Measurements from ENCODE around the gene PGGHG. TPM values are rescaled to one million over a fixed set of nuclear protein-coding genes. Genes with fewer than 3 reads are reported as not detected.

The PGGHG gene
- total RNA-seq, 2 experiments from 2014 or later = 670 to 671 TPM

- ATAC-seq (ENCODE audit: poor library complexity) (no peak), DNase-seq (no peak)
- ChIA-PET POLR2A (interaction anchor here (0.9 to 1.3 kb wide), 4 partner anchors 9 to 133 kb away, joined by 3 to 4 read pairs (median 3); partner anchors contain the start of genes BET1L and RIC8A), CTCF (interaction anchor here (1.2 kb wide), 1 partner anchor 16 kb away, joined by 4 read pairs; no protein-coding TSS in a partner anchor)
- Mint-ChIP-seq H3K4me3 (no peak overlapping the region), H3K4me1 (ENCODE audit: low read depth) (peaks cover 29% of the 10 kb centered on the region), H3K27ac (no peak overlapping the region), H3K9me3 (no peaks in the 10 kb centered on the region), H3K36me3 (ENCODE audit: low read depth) (no peaks in the 10 kb centered on the region), H3K27me3 (no peaks in the 10 kb centered on the region)
- Histone ChIP-seq H3K9me3 (ENCODE audit: control insufficient read depth in 1 of 2, insufficient read depth in 1 of 2, low read length in 2 of 2) (peaks cover 0 to 10% of the 10 kb centered on the region in 2 experiments), H3K36me3 (ENCODE audit: insufficient read depth, low read length) (no peaks in the 10 kb centered on the region), H3K4me3 (ENCODE audit: low read length) (no peak overlapping the region), H3K27ac (ENCODE audit: low read depth in 1 of 2, low read length in 2 of 2) (no peak overlapping the region), H3K4me1 (ENCODE audit: insufficient read depth, low read length) (peaks cover 21% of the 10 kb centered on the region), H3K27me3 (ENCODE audit: control insufficient read depth in 1 of 2, insufficient read depth in 2 of 2, low read length in 2 of 2) (no peaks in the 10 kb centered on the region)
- no peak for TF ChIP-seq CTCF (IDR thresholded peaks at IDR 0.05)
- intact Hi-C loops (cut with DNase I, micrococcal nuclease) = no loop called here
Observed at GRCh38 chr11:339963-340362, 51.0 kb downstream of the PGGHG start.

- no peak for TF ChIP-seq CTCF (IDR thresholded peaks at IDR 0.05)
- Mint-ChIP-seq H3K36me3 (ENCODE audit: low read depth) (no peaks in the 10 kb centered on the region), H3K27ac (no peak overlapping the region), H3K4me3 (no peak overlapping the region), H3K4me1 (ENCODE audit: low read depth) (peaks cover 23% of the 10 kb centered on the region), H3K27me3 (no peaks in the 10 kb centered on the region), H3K9me3 (no peaks in the 10 kb centered on the region)
- Histone ChIP-seq H3K27ac (ENCODE audit: low read depth in 1 of 2, low read length in 2 of 2) (no peak overlapping the region), H3K9me3 (ENCODE audit: control insufficient read depth in 1 of 2, insufficient read depth in 1 of 2, low read length in 2 of 2) (peaks cover 0 to 10% of the 10 kb centered on the region in 2 experiments), H3K36me3 (ENCODE audit: insufficient read depth, low read length) (no peaks in the 10 kb centered on the region), H3K4me3 (ENCODE audit: low read length) (no peak overlapping the region), H3K4me1 (ENCODE audit: insufficient read depth, low read length) (peaks cover 19% of the 10 kb centered on the region), H3K27me3 (ENCODE audit: control insufficient read depth in 1 of 2, insufficient read depth in 2 of 2, low read length in 2 of 2) (no peaks in the 10 kb centered on the region)
- ChIA-PET POLR2A (interaction anchor here (1.2 to 1.3 kb wide), 3 partner anchors 10 to 15 kb away, joined by 3 to 4 read pairs (median 3); no protein-coding TSS in a partner anchor), CTCF (interaction anchor here (1.2 kb wide), 1 partner anchor 15 kb away, joined by 4 read pairs; no protein-coding TSS in a partner anchor)
- ATAC-seq (ENCODE audit: poor library complexity) (no peak), DNase-seq (no peak)
- intact Hi-C loops (cut with DNase I, micrococcal nuclease) = no loop called here
Observed at GRCh38 chr11:340539-341512, 51.9 kb downstream of the PGGHG start.

GRCh38 chr11:342328-342727, 53.4 kb downstream of the PGGHG start:
- no peaks in the 10 kb centered on the region for H3K36me3 ChIP-seq (ENCODE audit: insufficient read depth, low read length)
- H3K27ac Mint-ChIP-seq = no peak overlapping the region

More at GRCh38 chr11:342328-342727, 53.4 kb downstream of the PGGHG start:
- Mint-ChIP-seq H3K9me3 (no peaks in the 10 kb centered on the region), H3K36me3 (ENCODE audit: low read depth) (no peaks in the 10 kb centered on the region), H3K4me1 (ENCODE audit: low read depth) (peaks cover 11% of the 10 kb centered on the region), H3K4me3 (no peak overlapping the region), H3K27me3 (no peaks in the 10 kb centered on the region)
- intact Hi-C loops (cut with DNase I, micrococcal nuclease) = no loop called here
- no peak overlapping the region for H3K27ac ChIP-seq (ENCODE audit: low read depth in 1 of 2, low read length in 2 of 2)
- peaks cover 0 to 10% of the 10 kb centered on the region in 2 experiments for H3K9me3 ChIP-seq (ENCODE audit: control insufficient read depth in 1 of 2, insufficient read depth in 1 of 2, low read length in 2 of 2)
- ATAC-seq (ENCODE audit: poor library complexity) = no peak
- H3K4me3 ChIP-seq (ENCODE audit: low read length) = no peak overlapping the region
- ChIA-PET CTCF (no interaction called here), POLR2A (interaction anchor here (0.6 kb wide), 1 partner anchor 25 kb away, joined by 3 read pairs; no protein-coding TSS in a partner anchor)
- no peaks in the 10 kb centered on the region for H3K27me3 ChIP-seq (ENCODE audit: control insufficient read depth in 1 of 2, insufficient read depth in 2 of 2, low read length in 2 of 2)
- DNase-seq = no peak
- TF ChIP-seq CTCF (IDR thresholded peaks at IDR 0.05) = no peak
- H3K4me1 ChIP-seq (ENCODE audit: insufficient read depth, low read length) = peaks cover 8% of the 10 kb centered on the region
